NCI-H345 treated with DMSO at 0.1 percent for 48 hours (cell line): ENCODE data around the gene PRSS57.
"Not testable (repeated sequence)": the region's sequence is repeated elsewhere in the genome, so short reads cannot be mapped to it uniquely, and the experiment has no call there.

Experiments
- DNase-seq: peaks from one replicate; lab custom pipeline; 2025; ENCODE audit not compliant: unreplicated experiment; lab: John Stamatoyannopoulos, UW

The PRSS57 gene

DNA sequence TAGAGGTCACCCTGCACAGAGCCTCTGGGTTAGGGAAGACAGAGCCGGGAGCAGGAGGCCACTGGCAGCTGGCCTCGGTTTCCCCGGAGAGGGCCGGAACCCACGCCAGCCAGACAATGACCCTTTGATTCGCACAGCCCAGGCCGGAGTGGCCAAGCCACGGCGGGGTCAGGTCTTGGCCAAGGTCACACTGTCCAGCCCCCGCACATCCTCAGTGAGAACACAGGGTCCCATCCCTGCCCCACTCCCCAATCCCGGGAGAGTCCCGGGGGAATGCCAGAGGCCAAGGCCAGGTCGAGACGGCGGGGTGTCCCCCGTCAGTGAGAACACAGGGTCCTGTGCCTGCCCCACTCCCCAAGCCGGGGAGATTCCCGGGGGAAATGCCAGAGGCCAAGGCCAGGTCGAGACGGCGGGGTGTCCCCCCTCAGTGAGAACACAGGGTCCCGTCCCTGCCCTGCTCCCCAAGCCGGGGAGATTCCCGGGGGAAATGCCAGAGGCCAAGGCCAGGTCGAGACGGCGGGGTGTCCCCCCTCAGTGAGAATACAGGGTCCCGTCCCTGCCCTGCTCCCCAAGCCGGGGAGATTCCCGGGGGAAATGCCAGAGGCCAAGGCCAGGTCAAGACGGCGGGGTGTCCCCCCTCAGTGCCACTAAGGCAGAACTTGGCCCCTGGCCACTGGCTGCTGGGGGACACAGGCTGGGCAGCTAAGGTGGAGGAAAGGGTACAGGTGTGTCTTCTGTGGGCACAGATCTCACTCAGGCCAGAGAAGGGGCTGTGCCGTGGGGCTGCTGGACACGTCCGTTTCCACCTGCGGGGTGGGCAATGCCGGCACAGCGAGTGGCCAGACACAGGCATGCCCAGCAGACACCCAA is 20.7 kb downstream of the PRSS57 start:
- DNase-seq: no peak

DNA sequence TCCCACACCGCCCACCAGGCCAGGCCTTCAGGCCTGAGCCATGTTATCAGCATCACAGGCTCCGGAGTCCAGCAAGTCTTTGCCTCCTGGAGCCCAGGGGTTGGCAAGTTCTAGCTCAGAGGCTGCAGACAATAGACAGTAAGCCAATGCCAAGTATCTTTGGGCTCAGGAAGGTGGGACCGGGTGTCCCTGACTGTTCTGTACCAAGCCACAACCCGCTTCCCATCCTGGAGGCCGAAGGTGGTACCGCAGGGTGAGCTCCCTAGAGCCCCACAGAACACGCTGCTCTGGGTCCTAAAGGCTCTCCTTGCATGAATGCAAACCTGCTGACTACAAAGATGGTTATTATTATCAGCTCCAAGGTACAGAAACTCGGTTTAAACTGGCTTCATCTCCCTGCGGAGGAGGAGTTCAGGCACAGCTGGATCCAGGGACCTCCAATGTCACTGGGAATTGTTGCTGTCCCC is 24.6 kb downstream of the PRSS57 start:
- no peak for DNase-seq

DNA sequence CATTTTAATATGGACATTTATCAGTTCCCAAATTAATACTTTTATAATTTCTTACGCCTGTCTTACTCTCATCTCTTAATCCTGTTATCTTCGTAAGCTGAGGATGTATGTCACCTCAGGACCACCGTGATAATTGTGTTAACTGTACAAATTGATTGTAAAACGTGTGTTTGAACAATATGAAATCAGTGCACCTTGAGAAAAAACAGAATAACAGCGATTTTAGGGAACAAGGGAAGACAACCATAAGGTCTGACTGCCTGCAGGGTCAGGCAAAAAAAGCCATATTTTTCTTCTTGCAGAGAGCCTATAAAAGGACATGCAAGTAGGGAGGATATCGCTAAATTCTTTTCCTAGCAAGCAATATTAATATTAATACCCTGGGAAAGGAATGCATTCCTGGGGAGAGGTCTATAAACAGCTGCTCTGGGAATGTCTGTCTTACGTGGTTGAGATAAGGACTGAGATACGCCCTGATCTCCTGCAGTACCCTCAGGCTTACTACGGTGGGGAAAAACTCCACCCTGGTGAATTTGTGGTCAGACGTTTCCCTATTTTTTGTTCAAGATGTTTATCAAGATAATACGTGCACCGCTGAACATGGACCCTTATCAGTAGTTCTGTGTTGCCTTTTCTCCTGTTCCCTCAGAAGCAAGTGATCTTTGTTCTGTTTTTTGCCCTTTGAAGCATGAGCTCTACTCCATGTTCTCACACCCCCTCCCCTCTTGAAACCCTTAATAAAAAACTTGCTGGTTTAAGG is 26.4 kb downstream of the PRSS57 start:
- not testable (repeated sequence) for DNase-seq

GRCh38 chr19:666985-667573 is 28.2 kb downstream of the PRSS57 start:
- not testable (repeated sequence) for DNase-seq

DNA sequence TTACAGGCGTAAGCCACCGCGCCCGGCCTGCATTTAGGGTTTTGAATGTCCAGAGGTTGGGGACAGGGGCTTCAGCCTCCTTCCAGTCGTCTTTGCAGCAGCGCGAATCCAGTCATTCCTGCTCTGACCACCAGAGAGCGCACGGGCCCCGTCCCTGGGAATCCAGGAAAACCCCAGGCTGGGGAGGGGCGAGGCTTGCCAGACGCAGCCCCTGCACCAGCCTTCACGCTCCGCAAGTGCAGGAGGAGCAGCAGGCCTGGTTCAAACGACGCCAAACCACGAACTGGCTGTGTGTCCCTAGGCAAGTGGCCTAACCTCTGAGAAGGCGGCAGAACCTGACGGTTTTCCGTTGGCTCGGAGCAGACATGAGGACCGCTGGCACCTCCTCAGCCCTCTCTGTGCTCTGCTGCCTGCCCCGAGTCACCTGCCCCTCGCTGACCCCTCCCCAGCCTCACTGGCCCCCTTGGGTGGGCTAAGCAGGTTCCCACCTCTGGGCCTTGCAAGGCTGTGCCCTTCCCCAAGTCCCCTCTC is 30.3 kb downstream of the PRSS57 start:
- peak; percentile 75 for DNase-seq

DNA sequence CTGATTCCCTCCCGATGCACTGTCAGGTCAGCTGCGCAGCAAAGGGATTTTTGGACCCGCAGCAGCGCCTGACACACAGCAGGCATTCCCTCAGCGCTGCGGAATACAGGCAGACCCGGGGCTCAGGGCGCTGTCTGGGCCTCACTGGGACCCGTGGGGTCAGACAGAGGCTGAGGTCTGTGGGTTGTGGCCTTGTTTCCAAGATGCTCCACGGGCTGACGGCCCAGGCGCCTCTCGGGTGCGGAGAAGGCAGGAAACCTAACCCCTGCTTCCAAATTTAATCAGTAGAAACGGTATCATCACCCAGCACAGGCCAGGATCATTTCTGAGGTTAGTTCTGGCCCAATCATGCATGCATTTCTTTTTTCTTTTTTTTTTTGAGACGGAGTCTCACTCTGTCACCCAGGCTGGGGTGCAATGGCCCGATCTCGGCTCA is 31.6 kb downstream of the PRSS57 start:
- no peak for DNase-seq

DNA sequence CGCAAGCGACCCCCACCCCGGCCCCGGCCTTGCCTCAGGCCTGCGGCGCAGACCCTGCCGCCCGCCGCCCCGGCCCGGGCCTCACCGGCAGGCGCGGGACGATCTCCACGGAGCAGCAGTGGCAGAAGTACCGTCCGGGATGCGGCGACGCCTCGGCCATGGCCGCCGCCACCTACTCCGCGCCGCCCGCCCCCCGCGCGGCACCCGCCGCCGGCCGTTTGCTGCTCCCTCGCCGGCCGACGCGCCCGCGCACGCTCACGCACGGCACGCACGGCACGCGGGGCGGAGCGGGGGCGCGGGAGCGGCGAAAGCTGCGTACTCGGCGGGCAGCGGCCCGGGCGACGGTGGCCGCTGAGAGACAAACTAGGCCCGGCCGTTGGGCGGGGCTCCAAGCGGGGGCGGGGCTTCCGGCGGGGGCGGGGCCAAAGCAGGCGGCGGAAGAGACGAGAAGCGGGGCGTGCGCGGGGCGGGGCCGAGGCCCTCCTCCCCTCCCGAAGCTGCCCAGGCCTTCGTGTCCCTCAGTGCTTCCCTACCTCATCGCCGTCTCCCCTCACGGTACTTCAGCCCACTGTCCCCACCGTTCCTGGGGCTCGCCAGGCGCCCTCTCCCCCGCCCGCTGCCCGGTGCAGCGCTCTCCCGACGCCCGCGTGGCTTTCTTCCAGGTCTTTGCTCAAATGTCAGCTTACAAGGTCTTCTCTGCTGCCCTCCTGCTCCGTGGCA is 32.1 kb downstream of the PRSS57 start, which contains the start of gene RNF126:
Gene RNF126, minus strand, starts transcription at position 253 of the 720 bp plus-strand sequence. Its CDS starts 93 bp downstream, at position 160.
- DNase-seq: peak; percentile 79

GRCh38 chr19:662207-662961 is 32.9 kb downstream of the PRSS57 start:
- DNase-seq: no peak

DNA sequence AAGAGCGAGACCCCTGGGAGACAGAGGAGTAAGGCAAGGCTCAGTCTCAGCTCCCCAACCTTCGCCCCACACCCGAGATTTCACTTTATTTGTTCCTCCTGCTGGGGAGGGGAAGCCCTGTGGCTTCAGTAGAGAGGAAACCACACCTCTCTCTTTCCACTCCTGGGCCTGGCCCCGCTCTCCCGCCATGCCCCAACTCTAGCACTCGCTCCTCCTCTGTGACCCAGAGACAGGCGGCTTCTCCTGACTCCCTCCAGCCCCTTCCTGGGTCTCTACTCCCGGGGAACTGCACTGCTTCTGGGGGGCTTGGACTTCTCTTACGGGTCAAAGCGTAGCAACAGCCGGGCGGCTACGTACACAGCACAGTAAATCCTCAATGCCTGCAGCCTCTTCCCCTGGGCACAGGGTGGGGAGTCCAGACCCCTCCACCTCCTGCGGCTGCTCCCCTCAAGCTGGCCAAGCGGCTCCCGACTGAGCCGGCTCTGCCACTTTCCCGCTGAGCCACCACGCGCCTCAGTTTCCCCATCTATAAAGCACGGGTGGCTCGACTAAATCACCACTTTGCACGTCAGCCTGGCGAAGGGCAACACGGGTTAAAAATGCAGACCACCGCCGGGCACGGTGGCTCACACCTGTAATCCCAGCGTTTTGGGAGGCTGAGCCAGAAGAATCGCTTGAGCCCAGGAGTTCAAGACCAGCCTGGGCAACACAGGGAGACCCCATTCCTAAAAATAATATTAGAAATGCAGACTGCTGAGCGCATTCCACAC is 33.6 kb downstream of the PRSS57 start:
- no peak for DNase-seq

DNA sequence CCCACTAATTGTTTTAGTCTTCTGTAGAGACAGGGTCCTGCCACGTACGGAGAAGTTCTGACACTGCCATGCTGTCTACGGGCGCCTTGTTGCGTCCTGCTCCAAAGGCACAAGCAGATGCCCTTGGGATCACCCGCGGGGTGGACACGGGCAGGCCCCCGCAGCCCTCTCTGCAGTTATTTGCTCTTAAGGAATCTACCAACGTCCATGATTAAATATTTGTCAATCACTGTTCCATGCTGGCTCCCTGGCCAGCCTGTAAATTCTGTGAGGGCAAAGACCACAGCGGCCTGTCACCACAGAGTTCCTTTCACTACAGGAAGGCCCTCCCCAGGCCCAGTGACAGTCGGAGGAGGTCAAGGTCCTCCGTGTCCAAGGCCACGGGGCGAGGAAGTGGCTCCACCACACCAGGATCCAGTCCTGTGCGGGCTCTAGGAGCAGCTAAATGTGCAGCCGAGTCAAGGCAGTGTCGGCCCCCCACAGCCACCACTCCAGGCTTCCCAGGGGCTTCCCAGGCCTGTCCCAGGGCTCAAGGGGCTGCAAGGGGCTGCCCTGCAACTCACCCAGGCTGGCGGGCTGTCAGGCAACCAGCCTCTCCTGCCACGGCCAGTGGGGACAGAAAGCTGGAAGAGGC is 34.3 kb downstream of the PRSS57 start:
- DNase-seq: no peak

DNA sequence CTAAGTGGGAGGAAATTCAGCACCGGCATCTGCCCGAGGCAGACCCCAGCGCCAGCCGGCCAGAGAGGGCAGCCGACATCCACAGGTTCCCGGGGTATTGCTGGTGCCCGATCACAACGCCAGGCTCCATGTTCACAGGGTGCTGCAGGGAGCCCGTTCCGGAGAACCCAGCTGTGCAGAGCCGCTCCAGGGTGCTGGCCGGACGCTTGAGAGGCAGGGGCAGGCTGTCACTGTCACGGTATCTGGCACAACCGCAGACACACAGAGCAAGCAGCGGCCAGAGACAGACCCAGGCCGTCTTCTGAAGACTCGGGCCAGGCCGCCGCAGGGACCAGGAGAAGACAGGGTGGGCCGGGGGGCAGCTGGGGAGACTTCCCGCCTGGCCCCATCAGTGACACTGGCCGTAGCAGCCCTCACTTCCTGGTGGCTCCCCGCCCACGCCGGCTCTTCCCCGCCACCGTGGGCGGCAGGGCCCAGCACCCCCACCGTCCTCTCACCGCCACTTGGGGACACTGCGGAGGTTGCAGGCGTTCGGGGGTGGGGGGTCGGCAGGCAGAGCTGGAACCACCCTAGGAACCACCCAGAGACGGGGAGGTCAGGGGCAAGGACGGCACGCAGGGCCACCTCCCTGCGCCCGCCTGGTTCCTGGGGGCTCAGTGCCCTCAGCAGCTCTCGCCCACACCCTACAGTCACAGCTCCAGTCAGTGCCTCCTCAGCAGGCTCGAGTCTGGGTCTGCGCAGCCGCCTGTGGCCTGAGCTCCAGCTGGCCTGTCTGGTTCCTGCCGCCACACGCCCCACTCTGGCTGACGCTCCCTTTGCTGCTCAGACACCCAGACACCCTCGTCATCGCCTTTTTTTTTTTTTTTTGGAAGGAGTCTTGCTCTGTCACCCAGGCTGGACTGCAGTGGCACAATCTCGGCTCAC is 36.1 kb downstream of the PRSS57 start:
- DNase-seq: no peak

GRCh38 chr19:658059-658839 is 37.0 kb downstream of the PRSS57 start:
- no peak for DNase-seq

DNA sequence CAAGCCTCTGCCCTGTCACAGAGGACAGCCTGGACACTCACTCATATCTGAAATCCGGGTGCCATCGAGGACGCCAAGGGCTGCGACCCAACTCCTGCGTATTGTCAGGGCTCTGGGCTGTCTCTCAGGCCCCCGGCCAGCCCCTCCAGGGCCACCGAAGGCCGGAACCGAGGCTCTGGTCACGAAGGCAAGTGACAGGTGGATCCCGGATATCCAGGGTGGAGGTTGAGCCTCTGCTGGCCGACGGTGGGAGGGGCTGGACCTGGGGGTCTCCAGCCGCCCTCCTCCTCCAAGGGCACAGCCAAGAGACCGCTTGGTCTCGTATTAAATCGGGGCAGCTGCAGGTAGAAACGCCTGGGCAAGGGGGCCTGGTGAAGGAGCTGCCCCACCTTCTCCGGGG is 37.6 kb downstream of the PRSS57 start:
- DNase-seq: no peak

DNA sequence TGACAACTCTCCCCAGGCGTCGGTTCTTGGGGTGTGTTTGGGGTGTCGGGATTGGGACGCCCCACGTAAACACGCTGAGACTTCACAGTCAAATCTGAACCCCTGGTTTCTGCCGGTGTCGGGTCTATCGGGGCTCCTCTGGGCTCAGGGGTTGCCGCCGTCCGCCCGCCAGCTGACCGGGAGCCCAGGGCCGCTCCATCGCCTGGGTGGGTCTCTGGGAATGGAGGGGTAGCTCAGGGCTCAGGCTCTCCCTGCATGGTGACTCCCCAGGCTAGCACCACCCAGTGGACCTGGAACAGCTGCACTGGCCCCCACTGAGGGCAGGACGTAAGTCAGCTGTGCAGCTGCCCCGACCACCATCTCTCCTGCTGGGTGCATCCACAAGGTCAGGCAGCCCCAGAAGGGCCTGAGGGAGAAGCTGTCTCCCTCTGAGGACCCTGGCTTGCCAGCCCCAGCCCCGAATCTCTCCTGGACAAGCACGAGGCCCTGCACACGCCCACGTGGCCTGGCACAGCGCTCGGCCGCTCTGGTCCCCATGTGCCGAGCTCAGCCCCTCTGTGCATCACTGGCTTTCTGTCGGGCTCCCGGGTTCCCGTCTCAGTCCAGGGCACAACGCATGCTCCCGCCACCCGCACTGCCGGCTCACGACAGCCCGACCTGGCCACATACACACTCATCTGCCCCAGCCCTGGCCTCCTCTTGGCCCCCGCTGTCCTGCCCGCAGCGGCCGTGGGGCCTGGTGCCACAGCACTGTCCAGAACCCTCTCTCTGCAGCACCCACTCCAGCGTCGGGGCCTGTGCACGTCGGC is 38.3 kb downstream of the PRSS57 start:
- DNase-seq: no peak

DNA sequence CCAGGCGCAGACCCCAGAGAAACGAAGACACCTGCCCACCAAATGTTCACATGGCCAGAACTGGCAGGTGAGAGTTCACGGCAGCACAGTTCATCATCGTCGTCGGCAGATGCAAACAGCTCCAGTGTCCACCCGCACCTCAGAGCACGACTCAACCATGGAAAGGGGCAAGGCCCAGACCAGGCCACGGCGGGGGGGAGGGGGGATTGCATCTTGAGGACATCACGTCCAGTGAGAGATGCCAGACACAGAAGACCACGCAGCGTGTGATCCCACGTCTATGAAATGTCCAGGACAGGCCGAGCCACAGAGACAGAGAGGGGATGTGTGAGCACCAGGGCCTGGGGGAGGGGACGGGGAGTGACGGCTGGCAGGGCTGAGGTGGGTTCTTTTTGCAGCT is 39.6 kb downstream of the PRSS57 start:
- DNase-seq: no peak

DNA sequence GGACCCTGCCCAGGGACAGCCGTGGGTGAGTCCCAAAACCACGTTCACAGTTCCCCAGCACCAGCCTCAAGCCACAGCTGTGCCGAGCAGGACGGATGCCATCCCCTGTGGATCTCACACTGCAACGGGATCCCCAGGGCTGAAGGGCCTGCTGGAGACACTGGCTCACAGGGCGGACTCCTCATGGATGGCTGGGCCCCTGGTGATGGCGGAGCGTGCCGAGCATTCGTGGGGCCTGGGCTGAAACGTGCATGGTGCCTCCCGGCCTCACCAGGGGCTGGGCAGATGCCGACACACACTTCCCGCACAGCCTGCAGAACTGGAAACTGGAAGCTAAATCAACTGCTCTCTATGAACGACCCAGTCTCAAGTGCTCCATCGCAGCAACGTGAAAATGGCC is 41.8 kb downstream of the PRSS57 start:
- no peak for DNase-seq
